GM21526 (cell line): ENCODE data around the gene GLCCI1.
"Not testable (repeated sequence)": the region's sequence is repeated elsewhere in the genome, so short reads cannot be mapped to it uniquely, and the experiment has no call there.

Source experiments
- ATAC-seq: cut with Tn5 transposase; IDR thresholded peaks from one replicate; pipeline ENCODE4 v1.9.1; 2021; ENCODE audit warnings: moderate library complexity; ENCODE audit not compliant: unreplicated experiment, low FRiP score

GLCCI1 gene

DNA sequence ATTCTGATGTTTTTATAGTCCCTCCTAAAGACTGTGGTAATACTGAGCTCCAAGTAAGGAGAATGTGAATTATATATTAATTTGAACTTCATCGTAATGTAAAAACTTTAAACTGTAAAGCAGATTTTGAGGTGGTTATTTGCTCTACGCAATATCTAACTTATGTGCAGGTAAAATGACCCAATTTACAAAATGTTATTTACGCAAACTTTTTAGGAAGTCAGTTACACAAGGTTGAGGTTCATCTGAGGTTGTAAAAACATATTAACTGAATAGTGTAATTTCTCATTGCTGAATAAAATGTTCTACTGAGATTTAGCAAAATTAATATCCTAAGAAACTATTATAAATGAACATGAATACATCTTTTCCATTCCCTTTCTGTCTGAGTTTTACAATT is 15.8 kb downstream of the GLCCI1 start:
- no peak for ATAC-seq

DNA sequence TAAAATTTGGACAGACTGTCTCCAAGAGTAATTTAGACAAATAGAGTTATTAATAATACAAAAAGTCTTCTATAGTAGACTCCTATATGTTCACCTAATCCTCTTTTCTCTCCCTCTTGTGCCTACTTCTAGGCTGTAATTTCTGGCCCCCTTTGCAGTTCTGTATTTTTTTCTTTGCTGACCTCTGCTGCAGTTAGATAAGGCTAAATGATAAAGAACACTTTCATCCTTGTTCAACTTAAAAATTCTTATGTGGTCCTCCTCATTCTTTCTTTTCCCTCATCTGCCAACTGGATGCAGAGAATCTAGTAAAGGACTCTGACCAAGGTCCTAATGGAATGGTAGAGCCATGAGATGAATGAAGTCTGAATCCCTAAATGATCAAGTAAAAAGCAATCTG is 20.1 kb downstream of the GLCCI1 start:
- no peak for ATAC-seq

DNA sequence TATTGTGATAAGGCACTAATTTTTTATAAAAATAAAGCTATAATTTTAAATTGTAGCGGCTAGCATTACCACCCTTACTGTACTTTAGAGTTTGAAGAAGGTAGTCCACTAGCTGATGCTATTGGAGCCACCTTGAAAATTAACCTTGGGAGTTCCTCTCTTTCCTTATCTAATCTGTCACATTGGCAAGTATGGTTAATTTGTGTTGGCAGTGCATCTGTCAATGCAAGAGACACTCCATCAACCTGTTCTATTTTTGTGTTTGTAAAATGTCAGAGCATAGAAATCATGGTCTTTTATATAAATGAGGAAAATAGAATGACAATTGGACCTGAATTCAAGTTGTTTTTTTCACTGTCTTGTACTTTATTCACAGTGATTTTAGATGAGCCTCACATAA is 20.5 kb downstream of the GLCCI1 start:
- no peak for ATAC-seq

DNA sequence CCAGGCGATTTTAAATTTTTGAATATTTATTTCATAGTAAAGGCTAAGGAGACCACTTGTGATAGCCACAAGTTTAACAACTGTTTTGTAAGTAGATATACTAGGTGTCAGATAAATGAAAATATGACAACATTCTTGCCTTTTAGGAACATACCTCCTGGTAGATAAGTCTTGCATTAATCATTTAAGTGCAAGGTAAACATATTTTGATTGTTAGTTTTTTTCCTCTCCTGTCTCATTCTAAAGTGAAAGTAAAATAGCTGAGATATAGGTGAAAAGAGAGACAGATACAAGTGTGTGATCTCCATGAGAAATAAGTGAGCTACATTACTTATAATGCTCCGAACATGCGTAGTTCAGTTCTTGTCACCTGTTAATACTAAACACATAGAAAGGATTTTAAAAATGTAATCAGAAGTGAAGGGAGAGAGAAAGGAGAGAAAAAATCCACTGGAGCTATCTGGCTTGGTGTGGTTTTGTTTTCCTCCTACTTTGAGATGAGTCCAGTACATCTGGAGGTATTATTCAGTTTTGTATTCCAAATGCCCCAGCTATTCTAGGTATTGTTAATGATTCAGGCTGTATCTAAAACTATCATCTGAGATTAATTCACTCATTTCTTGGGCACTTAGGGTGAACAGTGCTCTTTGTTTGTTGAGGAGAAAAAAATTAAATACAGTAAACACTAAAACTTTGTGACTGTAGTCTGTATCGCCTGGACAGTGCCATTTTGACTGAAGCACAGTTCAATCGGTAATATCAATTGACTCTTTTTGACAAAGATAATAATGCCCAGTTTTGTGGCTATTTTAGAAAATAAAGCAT is 21.2 kb downstream of the GLCCI1 start:
- ATAC-seq: no peak

DNA sequence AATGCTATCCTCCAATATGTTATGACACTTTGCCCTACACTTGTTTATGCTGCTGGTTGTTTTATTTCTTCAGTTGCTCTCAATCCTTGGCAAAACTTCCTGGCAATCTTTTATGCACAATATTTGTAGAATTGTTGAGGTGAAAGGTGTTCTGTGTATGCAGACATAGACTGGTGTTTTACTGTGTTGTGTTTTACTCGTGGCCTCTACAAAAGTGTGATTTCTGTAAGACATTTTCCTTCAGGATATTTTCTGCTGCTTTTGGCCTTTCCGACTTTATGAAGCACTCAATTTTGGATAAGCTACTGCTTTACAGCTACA is 21.8 kb downstream of the GLCCI1 start:
- no peak for ATAC-seq

DNA sequence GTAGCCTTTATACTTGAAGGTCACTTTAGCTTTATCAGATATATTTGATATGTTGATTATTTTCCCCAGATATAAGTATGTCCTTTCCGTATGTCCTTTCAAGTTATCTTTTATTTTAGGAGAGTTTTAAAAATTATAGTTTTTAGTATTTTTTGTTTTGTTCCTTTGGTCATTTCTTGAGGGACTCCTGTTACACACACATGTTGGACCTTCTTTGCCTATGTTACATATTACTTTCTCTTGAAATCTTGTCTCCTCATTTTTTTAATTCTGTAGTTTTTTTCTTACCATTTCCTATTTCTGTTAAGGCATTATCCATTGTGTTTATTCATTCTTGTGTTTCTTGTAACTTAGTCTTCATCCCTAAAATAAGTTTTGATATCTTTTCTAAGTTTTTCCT is 23.9 kb downstream of the GLCCI1 start:
- ATAC-seq: no peak

DNA sequence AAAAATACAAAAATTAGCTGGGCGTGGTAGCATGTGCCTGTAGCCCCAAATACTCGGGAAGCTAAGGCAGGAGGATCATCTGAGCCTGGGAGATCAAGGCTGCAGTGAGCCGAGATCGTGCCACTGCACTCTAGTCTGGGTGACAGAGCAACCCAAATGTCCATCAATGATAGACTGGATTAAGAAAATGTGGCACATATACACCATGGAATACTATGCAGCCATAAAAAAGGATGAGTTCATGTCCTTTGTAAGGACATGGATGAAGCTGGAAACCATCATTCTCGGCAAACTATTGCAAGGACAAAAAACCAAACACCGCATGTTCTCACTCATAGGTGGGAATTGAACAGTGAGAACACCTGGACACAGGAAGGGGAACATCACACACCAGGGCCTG is 26.8 kb downstream of the GLCCI1 start:
- not testable (repeated sequence) for ATAC-seq

DNA sequence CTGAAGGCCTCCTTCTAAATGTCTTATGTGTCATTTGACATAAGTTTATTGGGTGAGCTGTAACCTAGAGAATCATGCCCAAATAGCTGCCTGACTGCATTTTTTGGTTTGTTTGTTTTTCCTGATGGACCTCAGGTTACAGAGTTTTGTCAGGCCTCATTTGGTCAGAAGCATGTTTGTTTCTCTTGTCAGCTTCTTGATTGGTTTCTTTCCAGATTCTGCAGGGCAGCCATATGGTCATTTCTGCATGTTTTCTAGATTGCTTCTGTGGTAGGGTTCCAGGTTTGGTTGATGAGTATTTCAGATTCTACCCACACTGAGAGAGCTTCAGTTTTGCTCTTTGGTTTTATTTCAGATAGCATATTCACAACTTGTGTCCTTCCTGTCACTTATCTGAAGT is 28.0 kb downstream of the GLCCI1 start:
- no peak for ATAC-seq

DNA sequence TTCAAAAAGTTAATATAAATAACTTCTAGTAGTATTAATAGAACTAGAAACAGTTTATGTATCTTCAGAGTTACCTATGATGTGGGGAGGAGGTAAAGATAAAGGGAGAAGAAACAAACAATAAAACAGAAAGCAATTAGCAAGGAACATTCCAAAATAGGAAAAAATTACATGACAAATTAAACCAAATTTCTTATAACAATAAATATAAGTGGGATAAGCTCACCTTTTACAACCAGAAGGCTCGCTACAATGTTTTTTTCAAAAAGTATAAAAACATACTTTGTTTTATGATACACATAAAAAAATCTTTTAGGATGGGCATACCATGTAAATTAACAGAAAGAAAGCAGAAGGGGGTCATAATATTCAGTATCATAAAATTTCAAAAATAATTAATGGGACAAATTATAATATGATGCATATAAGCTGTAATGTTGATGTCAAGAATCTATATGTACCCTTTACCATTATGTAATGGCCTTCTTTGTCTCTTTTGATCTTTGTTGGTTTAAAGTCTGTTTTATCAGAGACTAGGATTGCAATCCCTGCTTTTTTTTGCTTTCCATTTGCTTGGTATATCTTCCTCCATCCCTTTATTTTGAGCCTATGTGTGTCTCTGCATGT is 31.8 kb downstream of the GLCCI1 start:
- ATAC-seq: no peak

DNA sequence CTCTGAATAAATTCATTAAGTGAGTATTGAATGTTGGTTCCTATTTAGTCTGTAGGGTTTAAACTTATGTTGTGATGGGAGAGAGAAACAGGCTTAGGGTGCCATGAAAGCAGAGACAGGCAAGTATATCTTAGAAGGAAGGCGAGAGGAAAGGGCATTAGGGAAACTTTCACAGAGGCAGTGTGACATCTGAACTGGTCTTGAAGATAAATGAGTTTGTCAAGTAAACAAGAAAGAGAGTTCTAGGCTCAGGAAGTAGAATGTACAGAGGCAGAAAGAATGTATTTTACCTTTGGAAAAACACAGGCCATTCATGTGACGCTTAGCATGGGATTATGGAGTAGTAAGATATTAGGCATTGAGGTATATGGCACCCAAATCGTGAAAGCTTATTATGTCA is 34.5 kb downstream of the GLCCI1 start:
- ATAC-seq: no peak

DNA sequence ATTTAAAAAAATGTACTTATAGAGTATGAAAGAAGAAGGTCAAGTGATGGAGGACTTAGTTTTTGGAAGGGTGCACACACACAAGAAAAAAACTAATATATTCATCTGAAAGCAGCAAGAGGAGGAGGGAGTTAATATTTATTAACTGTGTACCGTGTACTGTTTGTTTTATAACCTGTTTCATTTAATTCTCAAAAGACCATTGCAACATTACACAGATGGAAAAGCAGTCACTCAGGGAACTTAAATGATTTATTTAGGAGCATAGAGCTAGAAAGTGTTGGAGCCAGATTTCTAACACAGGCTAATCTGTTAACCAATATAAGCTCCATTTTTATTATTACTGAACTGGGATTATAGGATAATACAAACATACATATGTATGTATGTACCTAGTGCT is 36.7 kb downstream of the GLCCI1 start:
- no peak for ATAC-seq

DNA sequence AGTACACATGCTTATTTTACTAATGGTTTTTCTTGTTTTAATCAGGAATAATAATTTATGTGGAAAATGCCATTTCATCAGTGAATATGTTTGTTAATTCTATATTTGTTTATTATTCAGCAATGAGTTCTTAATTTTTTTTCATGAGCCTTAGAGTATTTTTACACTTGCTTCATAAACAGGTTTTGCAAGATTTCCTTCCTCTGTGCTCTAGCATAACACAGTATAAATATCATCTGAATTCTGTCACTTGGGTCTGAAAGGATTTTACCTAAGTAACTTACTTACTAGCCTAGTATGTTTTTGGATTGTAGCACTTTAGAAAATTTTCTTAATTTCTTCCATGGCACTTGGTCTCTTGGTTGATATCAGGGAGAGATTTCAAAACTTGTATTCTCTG is 45.8 kb downstream of the GLCCI1 start:
- no peak for ATAC-seq

DNA sequence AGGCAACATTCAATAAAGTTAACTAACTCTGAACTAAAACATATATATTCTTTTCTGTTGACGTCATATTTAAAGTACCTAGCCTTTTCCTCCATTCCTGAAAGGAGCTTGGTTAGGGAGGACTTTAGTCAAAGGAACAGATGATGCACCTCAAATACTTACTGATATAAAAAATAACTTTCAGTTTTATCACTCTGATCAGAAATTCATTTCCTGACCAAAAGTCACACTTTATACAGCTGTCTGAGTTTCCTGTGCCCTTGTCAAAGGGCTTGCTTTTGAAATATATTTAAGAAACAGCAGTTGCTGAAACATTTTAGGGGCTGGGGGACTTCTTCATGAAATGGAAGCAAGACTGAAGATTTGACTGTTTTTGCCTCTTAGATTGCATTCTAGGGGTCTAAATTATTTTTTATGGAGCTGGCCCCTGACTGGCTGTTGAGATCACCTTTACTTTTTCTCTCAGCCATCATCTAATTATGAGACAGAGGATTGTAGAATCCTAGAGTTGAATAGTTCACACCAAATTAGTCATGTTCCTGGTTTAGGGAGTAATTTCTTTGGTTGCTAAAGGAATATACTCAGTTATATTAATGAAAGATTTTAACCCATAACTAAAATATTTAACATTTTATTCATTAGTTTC is 46.6 kb downstream of the GLCCI1 start:
- ATAC-seq: no peak

DNA sequence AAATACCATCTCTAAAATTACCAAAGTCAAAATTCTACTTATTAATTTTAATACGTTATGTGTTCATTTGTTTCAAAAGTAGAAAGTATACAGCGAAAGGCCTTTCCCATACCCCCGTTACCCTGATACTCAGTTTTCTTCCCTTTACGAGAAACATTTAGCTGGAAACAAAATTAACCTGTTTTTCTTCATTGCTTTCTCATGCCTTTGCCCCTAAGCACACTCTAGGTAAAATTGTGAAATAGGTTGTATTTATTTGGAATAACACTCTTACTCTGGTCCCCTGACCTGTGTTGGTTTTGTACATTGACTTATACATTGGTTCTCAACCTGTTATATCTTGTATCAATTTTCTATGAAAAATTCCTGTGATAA is 47.1 kb downstream of the GLCCI1 start:
- no peak for ATAC-seq

DNA sequence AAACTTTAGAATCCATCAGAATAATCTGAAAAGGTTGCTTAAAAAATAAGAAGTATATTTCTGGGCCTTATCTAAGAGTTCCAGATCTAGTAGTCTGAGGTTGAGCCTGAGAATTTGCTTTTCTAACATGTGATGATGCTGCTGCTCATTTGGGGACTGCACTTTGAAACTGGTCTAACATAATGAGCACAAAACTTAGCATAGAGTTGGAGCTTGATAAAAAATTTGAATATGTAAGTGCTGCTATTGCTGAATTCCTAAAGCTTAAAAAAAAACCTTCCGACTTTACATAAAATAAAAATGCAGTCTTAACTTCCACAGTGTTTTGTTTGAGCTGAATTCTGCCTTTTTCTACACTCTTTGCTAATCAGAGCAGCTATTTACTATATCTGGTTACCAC is 48.8 kb downstream of the GLCCI1 start:
- no peak for ATAC-seq

DNA sequence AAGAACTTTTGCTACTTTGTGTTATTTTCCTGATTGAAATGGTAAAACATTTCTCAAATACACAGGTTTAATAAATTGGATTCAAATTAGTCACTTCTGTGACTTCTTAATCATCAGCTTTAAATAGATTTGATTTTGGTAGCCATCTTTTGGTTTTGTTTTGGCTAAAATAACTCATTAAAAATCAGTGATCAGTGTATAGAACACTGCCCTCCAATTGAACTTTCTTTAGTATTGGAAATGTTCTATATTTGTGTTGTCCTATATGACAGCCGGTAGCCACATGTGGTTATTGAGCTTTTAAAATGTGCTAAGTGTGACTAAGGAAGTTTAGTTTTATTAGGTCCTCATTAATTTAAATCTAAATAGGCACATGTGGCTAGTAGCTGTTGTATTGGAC is 50.4 kb downstream of the GLCCI1 start:
- ATAC-seq: no peak

DNA sequence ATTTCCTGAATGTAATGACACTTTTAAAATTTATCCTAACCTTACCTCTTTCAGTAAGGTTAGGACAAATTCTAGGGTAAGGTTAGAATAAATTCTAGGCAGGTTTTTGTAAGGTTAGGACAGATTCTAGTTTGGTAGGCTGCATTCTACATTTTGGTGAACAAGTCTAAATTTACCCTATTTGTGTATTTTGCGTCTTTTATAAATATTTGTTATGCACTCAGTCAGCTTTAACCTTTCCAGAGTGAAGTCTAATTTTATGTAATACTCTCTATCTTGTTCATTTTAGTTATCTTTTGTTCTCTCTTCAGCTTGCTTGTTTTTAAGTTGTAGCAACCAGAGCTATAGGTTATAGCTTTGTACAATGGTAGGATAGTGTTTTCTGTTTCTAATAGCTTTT is 54.0 kb downstream of the GLCCI1 start:
- no peak for ATAC-seq

DNA sequence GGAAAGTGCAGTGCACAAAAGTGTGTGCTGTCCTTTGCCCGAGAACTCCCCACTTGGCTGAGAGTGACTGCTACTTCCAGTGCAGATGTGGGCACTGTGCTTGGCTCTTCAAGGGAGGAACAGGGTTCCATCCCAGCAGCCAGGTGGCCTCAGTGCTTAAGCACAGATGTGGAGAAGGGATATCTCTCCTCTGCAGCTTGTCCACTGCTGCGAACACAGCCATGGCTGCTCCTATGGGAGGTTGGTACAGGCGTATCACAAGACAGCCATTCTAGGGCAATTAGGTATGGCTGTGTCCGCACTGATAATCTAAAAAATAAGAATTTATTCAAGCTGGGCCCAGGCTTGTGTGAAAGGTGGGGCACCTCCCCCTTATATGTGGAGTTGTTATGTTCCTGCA is 66.6 kb downstream of the GLCCI1 start:
- ATAC-seq: no peak

DNA sequence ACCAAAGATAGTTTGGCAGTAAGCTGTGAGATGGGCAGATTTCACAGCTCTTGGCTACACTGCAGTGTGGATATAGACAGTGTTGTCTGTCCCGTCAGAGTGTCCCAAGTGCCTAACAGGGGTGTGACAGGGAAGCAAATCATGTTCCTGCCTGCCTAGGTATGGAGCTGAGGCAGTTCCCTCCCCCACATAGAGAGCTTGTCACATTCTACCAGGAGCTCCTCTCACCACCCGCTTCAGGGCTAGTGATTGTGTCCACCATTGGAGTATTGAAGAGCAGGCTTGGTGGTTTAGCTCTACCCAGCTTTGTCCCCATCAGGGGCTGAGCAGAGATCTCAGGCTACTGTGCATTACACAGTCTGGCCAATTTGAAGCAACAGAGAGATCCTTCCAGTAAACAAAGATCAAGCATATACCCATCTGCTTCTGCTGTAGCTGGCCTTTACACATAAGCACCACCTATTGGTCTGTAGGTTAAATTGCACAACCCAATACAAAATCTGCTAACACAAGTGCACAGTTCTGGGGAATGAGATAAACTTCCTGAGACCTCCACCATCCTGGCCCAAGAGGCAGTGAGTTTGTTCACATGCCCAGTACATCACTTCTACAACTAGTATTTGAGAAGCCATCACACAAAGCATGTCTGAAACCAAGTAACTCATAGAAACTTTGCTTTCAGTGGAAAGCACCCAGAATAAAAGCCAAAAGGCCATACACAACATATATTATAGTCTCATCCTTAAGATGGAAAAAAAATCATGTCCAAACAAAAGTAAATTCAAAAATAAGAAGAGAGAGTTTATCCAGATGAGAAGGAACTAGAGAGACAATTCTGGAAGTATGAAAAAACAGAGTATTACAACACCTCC is 67.3 kb downstream of the GLCCI1 start:
- peak; percentile 66 for ATAC-seq

DNA sequence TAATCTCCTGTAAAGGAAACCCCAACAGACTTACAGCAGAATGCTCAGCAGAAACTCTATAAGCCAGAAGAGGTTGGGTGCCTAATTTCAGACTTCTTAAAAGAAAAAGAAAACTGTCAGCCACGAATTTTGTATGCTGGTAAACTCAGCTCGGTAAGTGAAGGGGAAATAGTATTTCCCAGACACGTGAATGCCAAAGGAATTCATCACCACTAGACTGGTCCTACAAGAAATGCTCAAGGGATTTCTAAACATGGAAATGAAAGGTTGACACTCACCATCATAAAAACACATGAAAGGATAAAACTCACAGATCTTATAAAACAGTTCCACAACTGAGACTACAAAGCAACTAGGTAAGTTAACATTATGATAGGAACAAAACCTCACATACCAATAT is 68.6 kb downstream of the GLCCI1 start:
- no peak for ATAC-seq

DNA sequence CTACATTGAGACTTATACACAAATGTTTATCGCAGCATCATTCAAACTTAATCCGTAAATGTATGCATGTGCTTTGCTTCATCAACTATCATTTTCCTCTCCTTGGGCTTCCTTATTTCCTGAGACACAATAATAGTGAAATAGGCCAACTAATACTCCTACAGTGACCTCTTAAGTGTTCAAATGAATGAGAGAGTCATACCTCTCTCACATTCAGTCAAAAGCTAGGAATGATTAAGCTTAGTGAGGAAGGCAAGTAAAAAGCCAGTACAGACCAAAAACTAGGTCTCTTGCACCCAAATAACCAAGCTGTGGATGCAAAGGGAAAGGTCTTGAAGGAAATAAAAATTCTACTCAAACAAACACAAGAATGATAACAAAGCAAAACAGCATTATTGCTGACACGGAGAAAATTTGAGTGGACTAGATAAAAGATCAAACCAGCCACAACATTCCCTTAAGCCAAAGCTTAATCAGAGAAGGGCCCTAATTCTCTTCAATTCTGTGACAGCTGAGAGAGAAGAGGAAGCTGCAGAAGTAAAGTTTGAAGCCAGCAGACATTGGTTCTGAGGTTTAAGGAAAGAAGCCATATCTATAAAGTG is 72.3 kb downstream of the GLCCI1 start:
- no peak for ATAC-seq
